Neural cell (in vitro differentiated cells): ENCODE results near the gene AGFG2.

ENCODE experiments used
- EZH2 ChIP-seq: fragments of 200-600, 300-800 bp; shearing (Covaris generic), sonication (generic); IDR thresholded peaks from 2 replicates; pipeline ENCODE4 v1.6.1; 2014; ENCODE audit warnings: antibody characterized with exemption, low read length, borderline replicate concordance, mild to moderate bottlenecking; ENCODE audit not compliant: insufficient read depth, poor library complexity, severe bottlenecking
- POLR2AphosphoS5 ChIP-seq: IDR thresholded peaks from 2 replicates; pipeline ENCODE4 v1.6.1; 2012

GRCh38 chr7:100570954-100571828, 32.2 kb downstream of the AGFG2 start:
- TF ChIP-seq POLR2AphosphoS5 (no peak), EZH2 (no peak)
